KOPT-K1 (cell line): ENCODE results near the gene WNT16.
"Not testable (repeated sequence)": the region's sequence is repeated elsewhere in the genome, so short reads cannot be mapped to it uniquely, and the experiment has no call there.

ENCODE experiments used
- H3K27ac ChIP-seq: fragments of 200-600 bp; sonication (generic); 2 replicates; pipeline ENCODE4 v1.5.1; 2016; ENCODE audit warnings: antibody characterized with exemption, mild to moderate bottlenecking, low read depth, low read length; ENCODE audit not compliant: poor library complexity, severe bottlenecking
- H3K36me3 ChIP-seq: fragments of 200-600 bp; sonication (generic); 2 replicates; pipeline ENCODE4 v1.5.1; 2017; ENCODE audit warnings: antibody characterized with exemption, mild to moderate bottlenecking, low read length, moderate library complexity; ENCODE audit not compliant: insufficient read depth
- H3K9me3 ChIP-seq: fragments of 200-600 bp; sonication (generic); 2 replicates; pipeline ENCODE4 v1.5.1; 2017; ENCODE audit warnings: antibody characterized with exemption, low read length, mild to moderate bottlenecking; ENCODE audit not compliant: insufficient read depth, poor library complexity, severe bottlenecking

WNT16 gene

GRCh38 chr7:121328508-121329190 lies at the start of gene WNT16:
TSS of gene WNT16 (plus strand) at chr7:121329000. CDS start at chr7:121329293, 293 bp downstream.
- Histone ChIP-seq H3K9me3 (no peaks in the 10 kb centered on the region), H3K27ac (no peak within 1 kb of the TSS), H3K36me3 (no peaks in the 10 kb centered on the region)

GRCh38 chr7:121279060-121279620 lies 49.7 kb upstream of the WNT16 start:
- H3K36me3 ChIP-seq, result no peaks in the 10 kb centered on the region
- H3K27ac ChIP-seq, result no peak overlapping the region
- H3K9me3 ChIP-seq, result no peaks in the 10 kb centered on the region

DNA sequence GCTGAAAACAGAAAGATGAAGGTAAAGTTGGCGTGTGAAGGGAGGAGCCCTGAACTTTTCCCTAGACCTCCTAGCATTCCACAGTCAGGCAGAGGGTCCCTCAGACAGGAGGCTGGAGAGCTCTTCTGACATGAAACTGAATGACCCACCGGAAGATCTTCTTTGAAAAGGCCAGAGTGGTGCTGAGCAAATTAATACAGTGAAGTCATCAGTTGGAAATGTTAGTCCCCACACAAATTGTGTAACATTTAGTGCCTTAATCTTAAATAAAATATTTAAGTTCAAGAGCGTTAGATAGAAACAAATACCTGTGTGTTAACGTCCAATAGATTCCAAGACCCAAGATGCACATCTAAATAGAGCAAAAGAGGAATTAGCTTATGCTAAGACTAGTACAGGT lies 49.0 kb upstream of the WNT16 start:
- Histone ChIP-seq H3K27ac (no peak overlapping the region), H3K36me3 (no peaks in the 10 kb centered on the region), H3K9me3 (peaks cover 4% of the 10 kb centered on the region)

DNA sequence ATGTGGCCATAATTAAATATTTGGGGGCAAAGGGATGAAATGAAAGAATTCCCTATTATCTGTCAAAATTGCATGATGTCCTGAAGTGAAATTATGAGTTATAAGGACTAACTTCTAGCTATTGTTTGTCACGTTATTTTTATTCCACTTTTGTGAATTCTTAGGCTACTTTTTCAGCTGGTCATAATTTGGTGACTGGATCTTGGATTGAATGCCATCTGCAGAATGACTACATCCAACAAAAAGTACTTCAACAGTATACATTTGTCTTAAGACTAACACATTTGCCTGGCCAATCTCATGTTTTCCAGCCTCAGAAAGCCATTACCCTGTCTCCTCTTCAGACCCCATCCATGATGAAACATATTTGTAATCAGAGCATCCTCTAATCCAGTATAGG lies 48.1 kb upstream of the WNT16 start:
- Histone ChIP-seq H3K9me3 (peaks cover 13% of the 10 kb centered on the region), H3K36me3 (no peaks in the 10 kb centered on the region), H3K27ac (no peak overlapping the region)

GRCh38 chr7:121282129-121282528 lies 46.7 kb upstream of the WNT16 start:
- no peaks in the 10 kb centered on the region for H3K36me3 ChIP-seq
- H3K9me3 ChIP-seq, result peaks cover 14% of the 10 kb centered on the region
- H3K27ac ChIP-seq, result no peak overlapping the region

DNA sequence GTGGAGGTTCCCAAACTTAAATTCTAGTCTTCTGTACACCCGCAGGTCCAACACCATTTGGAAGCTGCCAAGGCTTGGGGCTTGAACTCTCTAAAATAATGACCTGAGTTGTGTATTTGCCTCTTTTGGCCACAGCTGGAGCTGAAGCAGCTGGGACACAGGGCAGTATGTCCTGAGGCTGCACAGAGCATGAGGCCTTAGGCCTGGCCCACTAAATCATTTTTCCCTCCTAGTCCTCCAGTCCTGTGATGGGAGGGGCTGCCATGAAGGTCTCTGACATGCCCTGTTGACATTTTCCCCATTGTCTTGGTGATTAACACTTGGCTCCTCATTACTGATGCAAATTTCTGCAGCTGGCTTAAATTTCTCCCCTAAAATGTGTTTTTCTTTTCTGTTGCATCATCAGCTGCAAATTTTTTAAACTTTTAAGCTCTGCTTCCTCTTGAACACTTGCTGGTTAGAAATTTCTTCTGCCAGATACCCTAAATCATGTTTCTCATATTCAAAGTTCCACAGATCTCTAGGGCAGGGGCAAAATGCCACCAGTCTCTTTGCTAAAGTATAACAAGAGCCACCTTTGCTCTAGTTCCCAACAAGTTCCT lies 43.6 kb upstream of the WNT16 start:
- Histone ChIP-seq H3K9me3 (peaks cover 14% of the 10 kb centered on the region), H3K27ac (no peak overlapping the region), H3K36me3 (no peaks in the 10 kb centered on the region)

DNA sequence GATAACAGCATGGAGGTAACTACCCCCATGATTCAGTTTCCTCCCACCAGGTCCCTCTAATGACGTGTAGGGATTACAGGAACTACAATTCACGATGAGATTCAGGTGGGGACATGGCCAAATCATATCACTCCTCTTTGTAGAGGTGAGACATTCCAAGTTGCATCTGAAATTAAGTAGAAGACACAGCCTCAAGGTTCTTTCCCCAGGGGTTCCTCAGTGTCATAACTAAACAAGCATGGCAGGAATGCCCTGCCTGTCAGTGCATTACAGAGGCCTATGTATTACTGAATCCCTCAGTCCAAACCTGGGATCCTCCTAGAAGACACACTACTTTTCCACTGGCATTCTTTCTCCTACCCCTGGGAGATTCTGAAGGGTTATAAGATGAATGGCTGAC lies 42.6 kb upstream of the WNT16 start:
- no peak overlapping the region for H3K27ac ChIP-seq
- peaks cover 14% of the 10 kb centered on the region for H3K9me3 ChIP-seq
- no peaks in the 10 kb centered on the region for H3K36me3 ChIP-seq

DNA sequence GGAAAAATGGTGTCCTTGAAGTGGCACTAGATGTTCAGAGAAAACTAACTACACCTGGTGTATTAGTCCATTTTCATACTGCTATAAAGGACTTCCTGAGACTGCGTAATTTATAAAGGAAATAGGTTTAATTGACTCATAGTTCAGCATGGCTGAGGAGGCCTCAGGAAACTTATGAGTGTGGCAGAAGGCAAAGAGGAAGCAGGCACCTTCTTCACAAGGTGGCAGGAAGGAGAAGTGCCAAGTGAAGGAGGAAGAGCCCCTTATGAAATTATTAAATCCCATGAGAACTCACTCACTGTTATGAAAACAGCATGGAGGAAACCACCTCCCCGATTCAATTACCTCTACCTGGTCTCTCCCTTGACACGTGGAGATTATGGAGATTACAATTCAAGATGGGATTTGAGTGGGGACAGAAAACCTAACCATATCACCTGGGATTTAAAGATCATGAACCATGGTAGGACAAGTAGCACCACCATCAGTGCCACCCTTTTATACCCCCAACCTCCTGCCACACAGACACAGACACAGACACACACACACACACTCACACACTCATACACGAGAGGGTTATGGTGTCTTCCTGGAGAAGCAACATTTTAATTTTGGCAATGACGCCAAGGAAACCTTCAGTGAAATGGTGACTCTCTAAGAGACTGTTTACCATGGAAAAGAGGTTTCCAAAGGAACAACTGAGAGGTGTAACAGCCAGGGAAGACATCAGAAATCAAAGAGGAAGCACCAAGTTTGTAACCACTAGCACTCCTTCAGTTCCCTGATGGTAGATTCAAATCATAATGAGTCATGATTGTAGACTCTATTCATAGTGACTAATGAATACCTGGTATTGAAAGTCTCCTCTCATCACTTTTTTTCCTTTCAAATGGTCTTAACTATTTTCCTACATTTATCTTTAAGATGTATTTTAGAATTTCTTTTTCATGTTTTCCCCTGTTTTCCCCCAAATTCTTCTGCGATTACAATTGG lies 41.8 kb upstream of the WNT16 start:
- Histone ChIP-seq H3K36me3 (no peaks in the 10 kb centered on the region), H3K27ac (no peak overlapping the region), H3K9me3 (peaks cover 14% of the 10 kb centered on the region)

DNA sequence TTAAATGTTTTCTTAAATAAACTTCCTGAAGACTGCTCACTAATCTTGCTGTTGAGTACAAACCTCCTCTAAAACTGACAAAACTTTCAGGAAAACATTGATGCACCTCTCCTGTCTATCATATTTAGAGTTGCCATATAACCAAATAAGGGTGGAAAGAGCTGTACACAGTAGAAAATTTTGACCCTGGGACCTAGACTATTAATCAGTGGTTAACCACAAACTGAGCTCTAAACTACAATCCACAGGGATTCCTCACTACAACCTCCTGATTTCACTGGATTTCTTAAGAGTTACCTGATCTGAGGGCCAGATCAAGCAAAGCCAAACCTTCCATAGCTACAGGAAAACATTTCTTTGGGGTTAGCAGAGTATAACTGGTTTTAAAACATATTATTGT lies 39.9 kb upstream of the WNT16 start:
- H3K9me3 ChIP-seq, result peaks cover 14% of the 10 kb centered on the region
- H3K36me3 ChIP-seq, result no peaks in the 10 kb centered on the region
- H3K27ac ChIP-seq, result no peak overlapping the region

DNA sequence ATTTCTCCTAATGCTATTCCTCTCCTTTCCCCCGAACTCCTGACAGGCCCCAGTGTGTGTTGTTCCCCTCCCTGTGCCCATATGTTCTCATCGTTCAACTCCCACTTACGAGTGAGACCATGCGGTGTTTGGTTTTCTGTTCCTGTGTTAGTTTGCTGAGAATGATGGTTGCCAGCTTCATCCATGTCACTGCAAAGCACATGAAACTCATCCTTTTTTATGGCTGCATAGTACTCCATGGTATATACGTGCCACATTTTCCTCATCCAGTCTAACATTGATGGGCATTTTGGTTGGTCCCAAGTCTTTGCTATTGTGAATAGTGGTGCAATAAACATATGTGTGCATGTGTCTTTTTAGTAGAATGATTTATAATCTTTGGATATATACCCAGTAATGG lies 38.9 kb upstream of the WNT16 start:
- H3K27ac ChIP-seq, H3K9me3 ChIP-seq, H3K36me3 ChIP-seq: not testable (repeated sequence)

GRCh38 chr7:121294448-121294992 lies 34.3 kb upstream of the WNT16 start:
- Histone ChIP-seq H3K27ac (no peak overlapping the region), H3K36me3 (no peaks in the 10 kb centered on the region), H3K9me3 (no peaks in the 10 kb centered on the region)

DNA sequence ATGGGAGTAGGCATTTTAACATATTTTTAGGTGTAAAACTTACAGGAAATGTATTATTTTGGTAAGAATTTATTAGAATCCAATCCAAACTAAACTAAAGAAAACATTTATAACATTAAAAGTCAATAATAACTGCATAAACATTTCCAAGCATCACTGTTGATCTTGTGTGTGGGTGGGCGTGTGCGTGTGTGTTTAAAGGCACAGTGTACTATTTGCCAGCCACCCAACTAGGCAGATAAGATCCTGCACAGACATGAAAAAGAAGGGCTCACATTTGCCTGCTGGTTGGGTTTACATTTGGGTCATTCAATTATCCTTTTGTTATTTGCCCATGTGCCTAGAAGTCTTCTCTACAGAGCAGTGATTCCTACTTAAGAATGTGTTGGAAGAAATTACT lies 31.0 kb upstream of the WNT16 start:
- Histone ChIP-seq H3K36me3 (no peaks in the 10 kb centered on the region), H3K27ac (no peak overlapping the region), H3K9me3 (no peaks in the 10 kb centered on the region)

DNA sequence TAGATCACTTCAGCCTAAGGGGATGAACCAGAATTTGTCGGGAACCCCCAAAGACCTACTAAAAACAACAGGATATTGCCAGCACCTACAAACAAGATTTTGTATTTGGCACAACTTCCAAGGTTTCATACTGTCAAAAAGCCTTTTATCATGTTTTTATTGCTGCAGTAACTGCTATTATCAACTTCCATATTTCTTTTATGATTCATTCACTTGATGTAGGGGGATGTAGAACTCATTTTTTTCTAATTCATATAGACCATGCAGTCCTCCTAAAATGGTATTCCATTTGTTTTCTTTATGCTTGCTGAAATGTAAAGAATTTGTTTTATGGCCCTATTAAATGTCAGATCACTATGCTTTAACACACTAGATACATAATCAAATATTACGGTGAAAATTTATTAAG lies 30.0 kb upstream of the WNT16 start:
- H3K9me3 ChIP-seq, result no peaks in the 10 kb centered on the region
- no peak overlapping the region for H3K27ac ChIP-seq

GRCh38 chr7:121300685-121301420 lies 27.9 kb upstream of the WNT16 start:
- Histone ChIP-seq H3K27ac (no peak overlapping the region), H3K9me3 (no peaks in the 10 kb centered on the region), H3K36me3 (no peaks in the 10 kb centered on the region)

More for the DNA sequence above, 30.0 kb upstream of the WNT16 start:
- no peaks in the 10 kb centered on the region for H3K36me3 ChIP-seq
